OCI-LY1 (cell line): ENCODE measurements around the gene PLGRKT.

Experiments used
- EZH2 ChIP-seq: fragments of 200-600 bp; sonication (generic), shearing (Covaris generic); IDR thresholded peaks from 2 replicates; pipeline ENCODE4 v1.8.0; 2017; ENCODE audit warnings: borderline replicate concordance, mixed run types, mild to moderate bottlenecking, antibody characterized with exemption, low read length, moderate library complexity, mixed read lengths
- TF ChIP-seq, protein P1 (sequence below): fragments of 200-600 bp; sonication (generic), shearing (Covaris generic); IDR thresholded peaks from 2 replicates; pipeline ENCODE4 v1.5.1; 2017; ENCODE audit warnings: mild to moderate bottlenecking, antibody characterized with exemption, low read length, moderate library complexity, mixed read lengths

GRCh38 chr9:5455181-5455580, 17.5 kb upstream of the PLGRKT start:
- TF ChIP-seq EZH2, result no peak
- TF ChIP-seq, protein P1, sequence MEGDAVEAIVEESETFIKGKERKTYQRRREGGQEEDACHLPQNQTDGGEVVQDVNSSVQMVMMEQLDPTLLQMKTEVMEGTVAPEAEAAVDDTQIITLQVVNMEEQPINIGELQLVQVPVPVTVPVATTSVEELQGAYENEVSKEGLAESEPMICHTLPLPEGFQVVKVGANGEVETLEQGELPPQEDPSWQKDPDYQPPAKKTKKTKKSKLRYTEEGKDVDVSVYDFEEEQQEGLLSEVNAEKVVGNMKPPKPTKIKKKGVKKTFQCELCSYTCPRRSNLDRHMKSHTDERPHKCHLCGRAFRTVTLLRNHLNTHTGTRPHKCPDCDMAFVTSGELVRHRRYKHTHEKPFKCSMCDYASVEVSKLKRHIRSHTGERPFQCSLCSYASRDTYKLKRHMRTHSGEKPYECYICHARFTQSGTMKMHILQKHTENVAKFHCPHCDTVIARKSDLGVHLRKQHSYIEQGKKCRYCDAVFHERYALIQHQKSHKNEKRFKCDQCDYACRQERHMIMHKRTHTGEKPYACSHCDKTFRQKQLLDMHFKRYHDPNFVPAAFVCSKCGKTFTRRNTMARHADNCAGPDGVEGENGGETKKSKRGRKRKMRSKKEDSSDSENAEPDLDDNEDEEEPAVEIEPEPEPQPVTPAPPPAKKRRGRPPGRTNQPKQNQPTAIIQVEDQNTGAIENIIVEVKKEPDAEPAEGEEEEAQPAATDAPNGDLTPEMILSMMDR, result no peak
